NCI-H526 (cell line): ENCODE measurements around the gene PCDHGC5.

Experiments
- DNase-seq, 2 experiments: peaks; one replicate each; lab custom pipeline; 2025; lab: John Stamatoyannopoulos, UW

Gene PCDHGC5

DNA sequence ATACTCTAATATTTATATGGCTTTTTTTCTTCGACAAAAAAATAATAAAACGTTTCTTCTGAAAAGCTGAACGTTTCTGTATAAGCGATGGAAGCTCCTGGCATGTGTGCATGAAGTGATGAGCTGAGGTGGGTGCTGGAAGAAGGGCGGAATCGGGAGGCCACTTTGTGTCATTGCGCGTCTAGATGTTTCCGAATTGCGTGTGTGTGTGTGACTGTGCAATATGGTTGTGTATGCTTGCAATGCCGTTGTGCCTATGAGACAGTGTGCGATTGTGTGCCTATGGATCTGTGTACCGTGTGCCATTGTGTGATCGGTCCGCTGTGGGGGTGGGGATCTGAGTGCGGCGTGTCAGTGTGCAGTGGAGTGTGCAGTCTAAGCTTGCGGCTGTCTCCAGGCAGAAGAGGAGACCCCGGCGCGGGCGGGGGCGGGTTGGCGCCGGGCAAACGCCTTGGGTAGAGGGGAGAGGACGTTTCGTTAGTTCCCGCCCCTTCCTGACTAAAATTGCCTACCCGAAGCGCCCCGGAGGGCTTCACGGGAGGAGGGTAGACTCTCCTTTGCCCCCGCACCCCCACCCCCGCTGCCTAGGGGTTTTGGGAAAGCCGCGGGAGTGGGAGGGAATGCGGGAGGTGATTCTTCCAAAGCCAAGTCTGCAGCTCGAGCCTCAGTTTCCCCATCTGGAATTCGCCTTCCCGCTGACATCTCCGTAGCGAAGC lies 24.2 kb downstream of the PCDHGC5 start:
- peak; percentile 32 to 74 for DNase-seq

DNA sequence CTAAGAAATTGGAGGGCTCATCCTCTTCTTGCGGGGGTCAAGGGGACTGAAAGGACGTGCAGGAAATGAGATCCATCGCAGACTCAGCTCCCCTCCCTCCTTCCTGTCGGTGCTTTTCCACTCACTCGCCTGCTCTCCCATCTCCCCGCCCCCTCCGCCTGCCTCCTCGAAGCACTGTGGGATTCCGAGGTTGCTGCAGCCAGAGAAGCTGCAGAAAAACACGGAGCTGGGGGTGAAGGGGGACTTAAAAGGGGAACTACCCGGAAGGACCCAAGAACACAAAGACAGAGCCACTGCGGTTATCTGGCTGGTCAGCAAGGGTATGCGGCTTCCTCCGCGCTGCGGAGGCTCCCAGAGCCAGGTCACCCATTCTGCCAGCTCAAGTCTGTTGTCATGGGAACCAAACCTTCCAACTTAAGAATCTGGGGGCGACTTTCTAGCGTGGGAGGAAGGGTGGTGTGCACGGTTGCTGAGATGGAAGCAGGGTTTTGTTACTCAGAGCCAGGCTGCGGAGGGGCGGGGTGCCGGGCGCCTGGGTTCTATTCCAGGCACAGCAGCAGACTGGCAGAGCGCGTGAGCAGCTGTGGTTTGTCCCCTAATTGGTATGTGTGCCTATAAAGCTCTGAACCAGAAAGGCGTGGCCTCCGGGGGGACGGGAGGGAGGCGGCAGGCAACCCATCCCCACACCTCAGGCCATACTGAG lies 24.9 kb downstream of the PCDHGC5 start:
- DNase-seq: peak; percentile 53 to 77

DNA sequence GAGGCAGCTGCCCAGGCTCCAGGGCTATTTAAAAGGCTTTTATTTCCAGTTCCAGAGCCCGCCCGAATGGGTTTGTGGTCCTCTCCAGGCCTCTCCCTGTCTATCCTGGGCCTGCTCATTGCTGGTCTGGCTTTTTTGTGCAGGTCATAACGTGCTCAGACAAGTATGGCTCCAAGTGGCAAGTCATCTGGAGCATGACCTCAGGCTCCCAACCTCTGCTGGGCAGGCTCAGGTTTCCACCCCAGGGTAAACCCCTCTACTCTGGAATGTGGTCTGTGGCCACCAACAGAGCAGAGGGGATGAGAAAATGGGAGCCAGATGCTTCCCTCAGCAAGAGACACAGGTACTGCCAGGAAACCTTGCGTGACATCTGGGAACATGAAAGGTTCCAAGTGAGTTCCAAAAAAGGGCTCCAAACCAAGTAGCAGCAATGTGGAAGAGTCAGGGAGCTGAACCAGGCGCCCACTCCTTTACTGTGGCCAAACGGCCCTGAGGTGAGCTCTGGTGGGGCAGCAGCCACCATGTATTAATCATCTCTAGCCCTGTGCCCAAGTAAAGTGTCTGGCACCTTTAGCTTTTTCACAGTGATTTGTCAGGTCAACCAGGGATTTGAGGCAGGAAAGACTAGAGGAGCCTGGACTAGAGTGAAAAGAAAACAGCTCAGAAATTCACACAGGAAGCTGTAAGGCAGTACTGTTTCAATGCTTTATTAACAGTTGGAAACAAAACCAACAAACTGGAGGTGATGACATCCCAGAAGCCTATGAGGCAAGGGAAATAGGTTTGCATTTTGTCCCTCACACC lies 25.7 kb downstream of the PCDHGC5 start:
- DNase-seq: no peak

GRCh38 chr5:141515141-141515540 lies 26.3 kb downstream of the PCDHGC5 start:
- no peak for DNase-seq

DNA sequence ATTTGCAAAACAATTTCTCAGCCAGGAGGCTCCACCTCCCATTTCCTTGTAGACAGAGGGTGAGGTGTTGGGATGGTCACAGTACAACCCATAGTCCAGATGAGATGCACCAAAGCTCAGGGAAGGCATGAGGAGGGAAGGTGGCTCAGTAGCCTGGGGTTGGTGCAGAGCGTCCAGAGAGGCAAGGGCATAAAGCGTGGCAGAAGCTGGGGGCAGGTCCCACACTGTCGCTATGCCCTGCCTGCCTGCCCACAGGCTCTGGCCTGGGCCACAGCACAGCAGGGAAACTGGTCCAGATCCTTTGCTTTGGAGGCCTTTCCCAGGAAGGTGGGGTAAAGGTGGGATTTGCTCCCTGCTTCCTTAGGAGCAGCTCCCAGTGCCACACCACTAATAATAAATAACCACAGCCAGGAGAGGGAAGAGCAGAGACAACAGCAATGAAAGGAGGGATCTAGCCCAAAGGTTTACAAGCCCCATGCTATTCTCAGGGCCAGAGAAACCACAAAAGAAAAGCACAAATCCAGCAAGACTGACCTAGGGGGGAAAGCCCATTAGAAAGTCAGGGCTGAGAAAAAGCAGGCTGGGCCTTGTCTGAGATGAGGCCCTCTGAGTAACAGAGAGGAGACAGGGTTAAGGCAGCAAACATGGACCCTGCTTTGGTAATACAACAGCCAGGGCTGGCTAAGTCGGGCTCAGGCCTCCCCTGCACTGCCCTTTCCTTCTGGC lies 27.2 kb downstream of the PCDHGC5 start:
- DNase-seq: no peak

DNA sequence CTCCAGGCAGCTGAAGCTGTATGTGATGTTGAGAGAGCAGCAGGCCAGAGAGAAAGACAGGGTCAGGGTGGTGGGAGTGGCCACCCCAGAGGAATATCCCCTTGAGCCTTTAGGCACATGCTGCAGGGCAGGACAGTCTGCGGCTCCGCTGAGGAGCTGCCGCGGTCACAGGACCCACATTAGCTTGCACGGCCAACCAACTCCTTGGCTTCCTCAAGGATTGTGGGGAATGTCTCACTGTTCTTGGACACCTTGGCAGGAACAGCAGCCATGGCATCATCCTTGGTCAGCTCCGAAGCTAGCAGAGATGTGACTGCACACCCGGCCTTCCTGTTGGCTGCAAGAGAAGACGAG lies 27.8 kb downstream of the PCDHGC5 start:
- DNase-seq: no peak

DNA sequence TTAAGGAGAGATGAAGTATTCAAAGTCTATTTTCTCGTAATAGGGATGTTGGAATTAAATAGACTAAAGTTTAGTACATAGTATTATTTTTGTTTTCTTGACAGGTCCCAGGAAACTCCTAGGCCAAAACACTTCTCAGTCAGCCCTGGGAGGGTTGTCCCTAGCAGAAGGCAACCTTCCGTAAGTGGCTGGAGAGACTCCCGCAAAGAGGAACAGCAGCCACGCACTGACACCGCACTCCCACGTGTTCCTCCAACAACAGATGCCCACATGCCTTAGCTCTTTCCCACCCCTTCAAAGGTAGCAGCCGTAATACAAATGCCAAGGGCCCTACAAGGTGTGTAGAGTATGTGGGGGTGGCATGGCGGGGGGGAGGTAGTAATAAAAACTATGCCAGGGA lies 28.4 kb downstream of the PCDHGC5 start:
- no peak for DNase-seq

DNA sequence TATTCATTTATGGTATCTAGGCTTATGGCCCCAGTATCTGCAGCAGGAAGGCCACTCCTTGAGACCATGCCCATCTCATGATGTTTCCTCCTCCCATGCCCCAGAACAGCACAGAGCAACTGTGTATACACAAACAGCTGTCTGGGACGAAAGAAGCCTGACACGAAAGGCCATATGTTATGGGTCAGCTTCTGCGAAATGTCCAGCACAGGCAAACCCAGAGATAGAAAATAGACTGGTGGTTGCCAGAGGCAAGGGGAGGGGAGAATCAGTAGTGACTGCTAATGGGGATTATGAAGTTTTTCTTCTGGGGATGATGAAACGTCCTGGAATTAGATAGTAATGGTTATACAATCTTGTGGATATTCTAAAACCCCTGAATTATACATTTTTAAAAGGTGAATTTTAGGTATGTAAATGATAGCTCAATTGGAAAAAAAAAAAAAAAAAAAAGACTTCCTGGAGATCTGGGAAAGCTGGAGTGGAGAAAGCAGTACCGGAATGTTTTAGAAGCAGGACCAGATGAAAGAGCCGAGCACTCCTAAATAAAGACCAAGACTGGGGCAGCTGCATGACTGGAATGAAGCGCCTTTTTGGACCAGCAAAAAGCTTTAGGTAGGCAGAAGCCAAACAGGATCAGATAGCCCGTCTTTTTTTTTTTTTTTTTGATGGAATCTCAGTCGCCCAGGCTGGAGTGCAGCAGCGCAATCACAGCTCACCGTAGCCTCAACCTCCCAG lies 29.2 kb downstream of the PCDHGC5 start:
- no peak for DNase-seq

DNA sequence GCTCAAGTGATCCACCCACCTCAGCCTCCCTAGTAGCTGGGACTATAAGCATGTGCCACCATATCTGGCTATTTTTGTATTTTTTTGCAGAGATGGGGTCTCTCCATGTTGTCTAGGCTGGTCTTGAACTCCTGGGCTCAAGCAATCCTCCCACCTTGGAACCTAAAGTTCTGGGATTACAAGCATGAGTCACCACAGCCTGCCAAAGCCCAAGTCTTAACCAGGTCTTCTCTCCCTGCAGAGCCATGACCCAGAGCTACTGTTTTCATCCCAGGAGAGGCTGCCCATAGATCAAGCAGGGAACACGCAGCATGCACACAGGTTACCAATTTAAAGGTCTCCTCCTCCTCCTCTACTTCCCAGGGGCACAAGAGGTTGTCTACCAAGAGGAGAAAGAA lies 29.7 kb downstream of the PCDHGC5 start:
- no peak for DNase-seq

DNA sequence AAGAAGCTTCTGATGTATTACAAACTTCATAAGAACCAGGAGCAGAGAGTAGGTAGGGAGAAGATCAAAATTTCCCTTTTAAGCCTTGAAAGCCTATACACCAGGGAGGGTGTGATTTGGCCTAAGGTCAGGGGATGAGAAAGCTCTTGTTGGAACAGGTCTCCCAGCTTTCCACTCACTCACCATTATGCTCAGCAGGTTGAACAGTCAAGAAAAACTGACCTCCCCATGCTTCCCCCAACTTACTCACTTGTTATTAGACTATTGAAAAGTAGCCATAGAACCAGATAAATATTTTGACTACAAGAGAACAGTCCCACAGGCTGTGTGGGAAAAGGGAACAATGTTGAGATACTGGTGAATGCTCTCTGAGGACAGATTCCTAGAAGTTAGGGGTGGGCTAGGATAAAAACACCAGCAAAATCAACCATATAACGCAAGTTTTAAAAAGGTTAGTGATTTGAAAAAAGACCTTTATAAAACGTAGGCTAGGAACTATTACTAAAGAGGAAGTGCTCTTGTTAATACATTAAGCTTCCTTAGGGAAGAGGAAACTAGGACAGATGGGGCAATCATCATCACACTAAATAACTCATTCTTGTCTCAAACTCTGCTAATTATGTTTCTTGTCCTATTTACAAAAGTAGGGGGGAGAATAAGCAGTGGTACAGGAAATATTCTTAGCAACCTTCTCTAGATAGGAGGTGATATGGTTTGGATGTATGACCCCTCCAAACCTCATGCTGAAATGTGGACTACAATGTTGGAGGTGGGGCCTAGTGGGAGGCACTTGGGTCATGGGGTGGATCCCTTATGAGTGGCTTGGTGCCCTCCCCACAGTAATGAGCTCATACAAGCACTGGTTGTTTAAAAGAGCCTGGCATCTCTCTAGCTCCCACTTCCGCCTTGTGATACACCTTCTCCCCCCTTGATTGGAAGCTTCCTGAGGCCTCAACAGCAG lies 31.0 kb downstream of the PCDHGC5 start:
- no peak for DNase-seq

DNA sequence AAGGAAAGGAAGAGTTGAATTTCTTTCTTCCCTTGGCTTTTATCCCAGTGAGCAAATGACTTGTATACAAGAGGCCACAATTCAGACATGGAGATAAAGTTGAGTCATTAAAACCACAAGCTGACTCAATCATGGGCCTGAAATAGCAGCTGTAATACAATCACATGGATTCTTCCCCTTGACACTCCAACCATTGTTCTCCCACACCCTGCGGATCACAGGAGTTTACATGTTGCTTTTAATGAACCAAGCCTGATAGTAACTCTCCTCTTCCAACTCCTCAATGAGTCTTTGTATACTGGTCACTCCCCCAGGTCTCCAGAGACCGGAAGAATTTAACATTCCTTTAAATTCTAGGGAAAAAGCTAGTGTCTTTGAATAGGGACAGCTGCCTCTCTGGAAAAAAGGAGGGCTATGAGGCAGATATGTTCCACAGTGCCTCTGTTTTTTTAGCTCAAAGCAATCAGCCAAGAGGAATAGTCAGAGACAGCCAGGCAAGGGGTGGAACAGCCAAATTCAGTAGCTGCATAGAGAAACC lies 32.4 kb downstream of the PCDHGC5 start:
- peak; percentile 41 to 43 for DNase-seq

DNA sequence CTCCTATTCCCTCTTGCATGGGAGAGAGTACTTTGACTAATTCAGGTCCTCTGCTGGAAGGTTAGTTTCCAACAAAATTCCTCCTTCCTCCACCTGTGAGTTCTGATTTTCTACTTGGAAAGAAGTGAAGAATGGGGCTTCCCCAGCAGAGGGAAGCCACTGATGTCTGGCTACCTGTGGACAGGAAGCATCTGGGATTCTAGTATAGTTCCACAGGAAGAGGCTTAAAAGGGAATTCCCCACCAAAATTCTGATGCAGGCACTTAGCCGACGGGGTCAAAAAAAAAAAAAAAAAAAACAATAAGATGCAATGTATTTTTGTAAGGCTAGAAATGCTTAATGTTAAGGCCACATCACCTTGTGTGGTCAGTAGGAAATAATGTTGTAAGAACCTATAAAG lies 33.4 kb downstream of the PCDHGC5 start:
- no peak for DNase-seq

GRCh38 chr5:141523991-141524390 lies 35.1 kb downstream of the PCDHGC5 start:
- no peak for DNase-seq

DNA sequence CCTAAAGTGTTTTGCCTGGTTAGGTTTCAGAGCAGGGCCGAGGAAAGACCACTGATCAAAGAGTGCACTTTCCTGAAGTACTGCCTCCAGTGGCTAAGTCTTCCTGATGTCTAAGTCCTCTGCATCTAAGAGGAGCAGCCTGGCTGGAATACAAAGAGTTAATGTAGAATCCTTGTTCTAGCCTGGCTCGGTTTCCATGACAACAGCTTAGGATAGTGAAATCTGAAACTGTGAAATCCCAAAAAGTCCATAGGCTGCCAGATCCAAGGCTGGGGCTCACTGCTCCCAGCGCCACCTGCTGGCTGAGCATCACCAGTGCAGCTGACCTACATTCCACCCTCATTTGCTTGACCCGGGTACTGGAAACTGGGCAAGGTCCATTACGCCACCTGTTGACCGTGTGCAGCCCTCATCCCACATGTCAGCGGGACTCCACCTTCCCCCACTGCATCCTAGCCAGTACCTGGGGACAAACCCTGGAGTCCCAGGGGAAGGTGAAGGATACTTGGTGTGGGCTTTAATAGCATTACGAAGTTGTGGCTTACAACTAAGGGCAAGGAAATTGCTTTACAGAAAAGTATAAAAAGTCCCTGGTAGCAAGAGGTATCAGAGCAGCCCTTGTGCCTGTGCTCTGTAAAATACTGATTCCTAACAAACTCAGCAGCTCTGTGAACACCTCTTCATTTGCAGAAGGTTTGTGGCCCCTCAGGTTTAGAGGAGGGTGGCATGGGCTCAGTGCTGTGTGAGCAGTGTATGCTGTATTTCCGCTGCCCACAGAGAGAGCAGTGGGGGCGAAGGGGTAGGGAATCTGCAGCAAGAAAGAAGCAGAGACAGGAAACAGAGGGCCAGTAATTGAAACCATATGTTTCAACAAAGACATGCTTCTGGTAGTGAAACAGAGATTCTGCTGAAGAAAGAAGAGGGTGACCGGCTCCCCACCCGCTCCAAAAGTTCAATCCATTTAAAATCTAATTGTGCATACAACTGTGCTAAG lies 36.0 kb downstream of the PCDHGC5 start:
- peak; percentile 55 to 91 for DNase-seq

- no peak for DNase-seq
Observed at GRCh38 chr5:141525653-141526052, 36.8 kb downstream of the PCDHGC5 start.

DNA sequence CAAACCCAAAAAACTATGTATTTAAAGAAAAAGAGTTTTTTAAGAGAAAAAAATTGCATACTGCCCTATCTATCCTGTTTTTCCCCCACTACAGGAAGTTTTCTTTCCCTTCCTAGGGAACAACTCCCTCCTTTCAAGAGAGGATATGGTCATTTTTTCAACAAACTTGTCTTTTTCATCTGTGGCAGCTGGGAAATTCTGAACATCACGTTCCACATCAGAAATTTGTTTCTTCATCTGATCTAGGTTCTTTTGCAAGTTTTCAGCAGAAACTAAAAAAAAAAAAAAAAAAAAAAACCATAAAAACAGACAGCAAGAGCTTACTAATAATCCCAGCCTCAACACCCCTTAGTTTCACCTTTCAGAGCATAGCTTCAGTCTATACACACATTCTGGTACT lies 38.5 kb downstream of the PCDHGC5 start:
- no peak for DNase-seq

GRCh38 chr5:141528291-141528984 lies 39.6 kb downstream of the PCDHGC5 start:
- no peak for DNase-seq

DNA sequence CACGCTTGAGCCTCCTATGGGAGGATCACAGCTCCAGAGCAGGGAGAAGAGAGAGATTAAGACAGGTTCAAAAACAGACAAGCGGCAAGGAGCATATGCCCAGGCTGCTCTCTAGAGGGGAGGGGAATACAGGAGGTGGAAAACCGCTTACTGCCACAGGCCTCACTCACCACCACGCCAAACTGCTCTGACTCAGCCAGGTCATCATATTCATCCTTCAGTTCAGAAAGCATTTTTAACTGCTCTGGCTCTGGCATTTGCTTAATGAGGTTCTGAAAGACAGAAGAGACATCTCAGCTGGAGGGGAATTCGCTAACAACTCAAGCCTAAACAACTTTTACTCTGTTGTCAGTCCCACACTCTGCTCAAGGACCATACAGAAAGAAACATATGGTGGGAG lies 40.1 kb downstream of the PCDHGC5 start:
- no peak for DNase-seq
